PC-3 (cell line): ENCODE data around the gene GEN1. TPM values are rescaled to one million over a fixed set of nuclear protein-coding genes. Genes with fewer than 3 reads are reported as not detected.

Experiments used
- ATAC-seq: fragments of 200-7000 bp; cut with Tn5 transposase; 2 replicates; pipeline ENCODE4 v1.9.1; 2020; ENCODE audit warnings: mild to moderate bottlenecking, moderate library complexity
- BruUV-seq: library from RNA; stranded (reverse); fragments of 400-500 nt; replicated peaks from 2 replicates; lab custom pipeline; 2021; lab: Mats Ljungman, UMichigan
- CTCF ChIA-PET: fragments of 300-600 bp; sonication (Branson Sonifier 250); formaldehyde crosslinking; loops from one replicate; lab custom pipeline; 2022; ENCODE audit warnings: antibody characterized with exemption; lab: Charles Lee
- POLR2A ChIA-PET: fragments of 300-600 bp; sonication (Branson Sonifier 250); formaldehyde crosslinking; loops from one replicate; lab custom pipeline; 2022; ENCODE audit warnings: antibody characterized with exemption; ENCODE audit not compliant: unreplicated experiment; lab: Charles Lee
- DNase-seq: peaks from one replicate; pipeline ENCODE4 v3.0.0-alpha.2; 2015
- H2AFZ ChIP-seq: fragments of 300-600 bp; sonication (generic); 2 replicates; pipeline ENCODE4 v1.6.0; 2016; ENCODE audit warnings: antibody characterized with exemption, low read length
- H3F3A ChIP-seq: fragments of 300-600 bp; sonication (generic); one replicate; pipeline ENCODE4 v1.6.0; 2017; ENCODE audit warnings: antibody characterized with exemption, low read length, control low read depth, mild to moderate bottlenecking; ENCODE audit not compliant: unreplicated experiment
- H3K27ac ChIP-seq: fragments of 300-600 bp; sonication (generic); 2 replicates; pipeline ENCODE4 v1.5.1; 2016; ENCODE audit warnings: mild to moderate bottlenecking, low read length
- H3K27me3 ChIP-seq: fragments of 300-600 bp; sonication (generic); 2 replicates; pipeline ENCODE4 v1.6.1; 2016; ENCODE audit warnings: low read length, mixed read lengths
- H3K36me3 ChIP-seq: fragments of 300-600 bp; sonication (generic); 2 replicates; pipeline ENCODE4 v1.6.1; 2016; ENCODE audit warnings: low read depth, mixed run types, low read length, mixed read lengths
- H3K4me1 ChIP-seq: fragments of 300-600 bp; sonication (generic); 2 replicates; pipeline ENCODE4 v1.5.1; 2016; ENCODE audit warnings: low read length; ENCODE audit not compliant: insufficient read depth
- H3K4me2 ChIP-seq: fragments of 300-600 bp; sonication (generic); 2 replicates; pipeline ENCODE4 v1.6.0; 2016; ENCODE audit warnings: low read length
- H3K4me3 ChIP-seq: fragments of 300-600 bp; sonication (generic); 2 replicates; pipeline ENCODE4 v1.5.1; 2016; ENCODE audit warnings: mild to moderate bottlenecking, low read length, mixed read lengths
- H3K79me2 ChIP-seq: fragments of 300-600 bp; sonication (generic); 2 replicates; pipeline ENCODE4 v1.6.1; 2017; ENCODE audit warnings: low read length, mixed read lengths
- H3K9ac ChIP-seq: fragments of 300-600 bp; sonication (generic); 2 replicates; pipeline ENCODE4 v1.6.0; 2016; ENCODE audit warnings: mild to moderate bottlenecking, low read length
- H3K9me2 ChIP-seq: fragments of 300-600 bp; sonication (generic); replicated peaks from 2 replicates; pipeline ENCODE4 v1.6.1; 2016; ENCODE audit warnings: mixed run types, low read length, mixed read lengths
- H3K9me3 ChIP-seq: fragments of 300-600 bp; sonication (generic); 2 replicates; pipeline ENCODE4 v1.6.1; 2016; ENCODE audit warnings: low read length, mixed read lengths
- H4K20me1 ChIP-seq: fragments of 300-600 bp; sonication (generic); 2 replicates; pipeline ENCODE4 v1.6.1; 2016; ENCODE audit warnings: low read length, mixed read lengths
- EZH2 ChIP-seq: fragments of 300-600 bp; sonication (generic); IDR thresholded peaks from one replicate; pipeline ENCODE4 v1.6.1; 2017; ENCODE audit warnings: antibody characterized with exemption, mild to moderate bottlenecking, low read length; ENCODE audit not compliant: unreplicated experiment
- EZH2phosphoT487 ChIP-seq: fragments of 300-600 bp; sonication (generic); IDR thresholded peaks from 2 replicates; pipeline ENCODE4 v1.6.1; 2018; ENCODE audit warnings: mild to moderate bottlenecking, antibody characterized with exemption, low read length, borderline replicate concordance
- intact Hi-C: fragments of 100-400 bp; cut with micrococcal nuclease; formaldehyde crosslinking; loops from 2 replicates; pipeline ENCODE4 v1.9.0; 2023
- total RNA-seq: library from RNA; depleted of rRNA; stranded (reverse); fragments of >200 nt; gene quantifications from 2 replicates; pipeline ENCODE4 v1.2.3, GENCODE V29; 2014
- TF ChIP-seq, protein P1 (sequence below): fragments of 300-600 bp; sonication (generic); conservative IDR thresholded peaks from 2 replicates; pipeline ENCODE4 v1.5.1; 2017; ENCODE audit warnings: antibody characterized with exemption, low read depth, mild to moderate bottlenecking, low read length

Gene GEN1
- total RNA-seq, 1 experiment from 2014 or later: 21.4 TPM

DNA sequence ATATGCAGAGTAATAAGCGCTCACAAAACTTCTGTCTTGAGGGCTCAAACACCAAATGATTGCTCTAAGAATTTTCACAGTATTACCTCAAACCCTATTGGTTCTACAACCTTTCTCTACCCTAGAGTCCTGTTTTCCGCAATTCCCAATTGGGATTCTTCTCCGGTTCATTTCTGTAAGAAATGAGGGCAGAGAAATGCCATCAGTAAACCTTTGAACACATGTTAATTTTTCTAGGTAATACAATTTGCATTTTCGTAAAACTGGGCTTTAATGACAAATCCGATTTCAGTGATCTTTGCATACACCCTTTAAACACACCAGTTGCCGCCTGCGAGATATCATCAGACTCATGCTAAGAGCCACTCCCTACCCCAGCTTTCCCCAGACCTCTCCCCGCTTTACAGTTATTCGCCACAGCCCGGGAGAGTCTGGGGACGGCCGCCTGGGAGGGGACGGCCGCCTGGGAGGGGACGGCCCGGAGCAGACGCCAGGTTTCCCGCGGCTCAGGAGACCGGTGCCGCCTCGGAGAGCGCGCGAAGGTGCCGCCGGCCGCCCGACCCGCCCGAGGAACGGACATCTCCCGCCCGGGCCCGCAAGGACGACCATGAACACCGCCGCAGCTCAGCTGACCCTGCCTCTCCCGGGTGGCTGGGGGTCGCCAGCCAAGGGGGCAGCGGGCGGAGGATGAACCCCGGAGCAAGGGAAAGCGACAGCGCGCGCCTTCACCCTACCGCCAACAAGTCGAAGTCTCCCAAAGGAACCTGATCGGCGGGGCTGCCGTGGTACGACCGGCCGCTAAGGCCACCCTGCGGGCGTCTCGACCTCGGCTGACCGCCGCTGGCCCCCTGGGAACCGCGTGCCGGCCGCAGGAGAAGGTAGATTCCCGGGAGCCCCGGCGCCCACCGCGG lies 791 bp upstream of the GEN1 start:
- H3K79me2 ChIP-seq: peaks cover 85% of the 10 kb centered on the region
- H2AFZ ChIP-seq: peak overlapping the region; percentile 92
- H3K27ac ChIP-seq: peak overlapping the region; percentile 95
- intact Hi-C loops: loop anchor here (1.0 to 2.0 kb wide), 2 partner anchors 34 to 72 kb away; no protein-coding TSS in a partner anchor
- H3K36me3 ChIP-seq: no peaks in the 10 kb centered on the region
- TF ChIP-seq, protein P1, sequence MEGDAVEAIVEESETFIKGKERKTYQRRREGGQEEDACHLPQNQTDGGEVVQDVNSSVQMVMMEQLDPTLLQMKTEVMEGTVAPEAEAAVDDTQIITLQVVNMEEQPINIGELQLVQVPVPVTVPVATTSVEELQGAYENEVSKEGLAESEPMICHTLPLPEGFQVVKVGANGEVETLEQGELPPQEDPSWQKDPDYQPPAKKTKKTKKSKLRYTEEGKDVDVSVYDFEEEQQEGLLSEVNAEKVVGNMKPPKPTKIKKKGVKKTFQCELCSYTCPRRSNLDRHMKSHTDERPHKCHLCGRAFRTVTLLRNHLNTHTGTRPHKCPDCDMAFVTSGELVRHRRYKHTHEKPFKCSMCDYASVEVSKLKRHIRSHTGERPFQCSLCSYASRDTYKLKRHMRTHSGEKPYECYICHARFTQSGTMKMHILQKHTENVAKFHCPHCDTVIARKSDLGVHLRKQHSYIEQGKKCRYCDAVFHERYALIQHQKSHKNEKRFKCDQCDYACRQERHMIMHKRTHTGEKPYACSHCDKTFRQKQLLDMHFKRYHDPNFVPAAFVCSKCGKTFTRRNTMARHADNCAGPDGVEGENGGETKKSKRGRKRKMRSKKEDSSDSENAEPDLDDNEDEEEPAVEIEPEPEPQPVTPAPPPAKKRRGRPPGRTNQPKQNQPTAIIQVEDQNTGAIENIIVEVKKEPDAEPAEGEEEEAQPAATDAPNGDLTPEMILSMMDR: no peak
- TF ChIP-seq EZH2 (no peak), EZH2phosphoT487 (no peak)
- H3K27me3 ChIP-seq: no peaks in the 10 kb centered on the region
- peaks cover 4% of the 10 kb centered on the region; the same call in 1 of the 2 replicates for H4K20me1 ChIP-seq
- H3K4me1 ChIP-seq: peaks cover 31% of the 10 kb centered on the region
- H3F3A ChIP-seq: no peaks in the 10 kb centered on the region
- CTCF ChIA-PET: no interaction called here
- no peaks in the 10 kb centered on the region for H3K9me3 ChIP-seq
- peak overlapping the region; percentile 97 for H3K4me3 ChIP-seq
- ATAC-seq (peak; percentile 74), DNase-seq (peak; percentile 60)
- no TSS peak for BruUV-seq
- POLR2A ChIA-PET: interaction anchor here (0.6 kb wide), 1 partner anchor 17 kb away, joined by 9 read pairs; no protein-coding TSS in a partner anchor
- H3K9ac ChIP-seq: peak overlapping the region; percentile 96
- no peaks in the 10 kb centered on the region for H3K9me2 ChIP-seq
- H3K4me2 ChIP-seq: peak overlapping the region; percentile 91

DNA sequence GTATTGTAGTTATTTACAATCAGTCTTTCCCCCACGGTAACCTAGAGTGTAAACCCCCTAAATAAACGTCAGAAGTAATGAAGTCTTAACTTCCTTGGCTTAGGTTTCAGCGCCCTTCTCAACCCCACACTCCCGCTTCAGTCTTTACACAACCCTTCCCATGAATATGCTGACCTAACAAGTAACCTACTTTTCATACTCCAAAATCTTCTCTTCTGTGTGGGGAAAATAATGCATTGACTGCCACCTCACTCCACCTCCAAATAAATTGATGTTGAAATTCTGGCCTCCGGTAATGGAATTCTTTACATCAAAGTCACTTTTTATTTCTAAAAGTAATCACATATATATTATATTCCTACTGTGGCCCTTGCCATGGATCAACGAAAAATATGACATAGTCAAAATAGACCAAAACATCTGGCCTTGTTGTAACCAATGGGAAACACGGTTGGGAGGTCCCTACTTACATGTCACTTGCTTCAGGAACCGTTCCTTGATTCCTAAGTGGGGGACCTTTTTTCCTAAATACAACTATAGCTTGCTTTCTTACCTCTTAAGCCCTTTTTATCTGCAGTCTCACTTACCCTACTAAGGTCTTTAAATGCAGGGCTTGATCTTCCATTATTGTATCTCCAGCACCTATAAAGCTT lies 961 bp downstream of the GEN1 start:
- peak overlapping the region; percentile 97 for H3K4me3 ChIP-seq
- H3F3A ChIP-seq: no peaks in the 10 kb centered on the region
- peak; percentile 12 for DNase-seq
- peak overlapping the region; percentile 92 for H2AFZ ChIP-seq
- TF ChIP-seq EZH2 (no peak), EZH2phosphoT487 (no peak)
- TF ChIP-seq, protein P1: no peak
- peak overlapping the region; percentile 96 for H3K9ac ChIP-seq
- no peaks in the 10 kb centered on the region for H3K36me3 ChIP-seq
- ATAC-seq: no peak
- intact Hi-C loops: no loop called here
- H4K20me1 ChIP-seq: peaks cover 4% of the 10 kb centered on the region; the same call in 1 of the 2 replicates
- peak overlapping the region; percentile 91 for H3K4me2 ChIP-seq
- POLR2A ChIA-PET: no interaction called here
- no peaks in the 10 kb centered on the region for H3K9me3 ChIP-seq
- peaks cover 95% of the 10 kb centered on the region for H3K79me2 ChIP-seq
- H3K9me2 ChIP-seq: no peaks in the 10 kb centered on the region
- CTCF ChIA-PET: no interaction called here
- TSS peak; percentile 46 for BruUV-seq
- peak overlapping the region; percentile 95; the same call in 1 of the 2 replicates for H3K27ac ChIP-seq
- H3K4me1 ChIP-seq: peaks cover 31% of the 10 kb centered on the region
- H3K27me3 ChIP-seq: no peaks in the 10 kb centered on the region
